Ureter (tissue), 1 donor: Measurements from ENCODE around the gene ENPEP. TPM values are rescaled to one million over a fixed set of nuclear protein-coding genes. Genes with fewer than 3 reads are reported as not detected.
"Not testable (repeated sequence)": the region's sequence is repeated elsewhere in the genome, so short reads cannot be mapped to it uniquely, and the experiment has no call there.

Source experiments
- DNase-seq: peaks from one replicate; pipeline ENCODE4 v3.0.0-alpha.2; 2020; ENCODE audit warnings: low spot score
- total RNA-seq: library from RNA; stranded (reverse); gene quantifications from one replicate; pipeline ENCODE4 v1.2.4, GENCODE V29; 2023
- donor health status: DM: yes; HTN: yes; CAD: no.

ENPEP gene
- total RNA-seq, 1 donor from 2014 or later = 3.9 TPM

DNA sequence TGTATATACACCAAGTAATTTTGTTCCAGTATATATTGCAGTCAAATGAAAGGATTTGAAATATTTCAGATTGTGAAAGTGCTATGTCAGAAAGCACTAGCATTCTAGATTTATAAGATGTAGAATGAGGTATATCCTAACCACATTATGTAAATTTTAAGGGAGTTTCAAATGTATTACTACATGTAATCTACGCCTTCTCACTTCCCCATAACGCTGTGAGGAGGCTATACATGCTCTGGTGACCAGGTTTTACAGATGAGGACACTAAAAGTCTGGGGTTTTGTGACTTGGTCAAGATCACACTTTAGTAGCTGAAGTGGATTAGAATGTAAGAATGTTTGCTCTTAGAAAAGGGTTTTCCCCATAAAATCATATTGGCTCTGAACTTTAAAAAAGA, 8.1 kb downstream of the ENPEP start:
- no peak for DNase-seq

DNA sequence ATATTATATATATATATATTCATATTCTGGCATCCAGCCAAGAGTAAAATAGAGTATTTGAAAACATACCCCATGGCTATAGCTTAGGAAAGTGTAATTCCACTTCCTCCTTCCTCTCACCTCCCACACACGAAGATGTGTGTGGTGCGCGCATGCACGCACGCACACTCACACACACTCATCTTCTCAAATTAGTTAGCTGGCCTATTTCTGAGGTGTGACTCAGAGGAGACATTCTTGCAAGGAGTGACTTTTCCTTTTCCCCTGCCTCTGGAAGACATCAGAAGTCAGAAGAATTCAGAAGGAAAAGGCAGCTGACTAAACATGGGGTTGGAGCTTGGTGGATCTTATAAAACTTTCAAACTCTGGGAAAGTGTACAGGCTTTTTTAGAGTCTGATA, 8.8 kb downstream of the ENPEP start:
- DNase-seq = no peak

DNA sequence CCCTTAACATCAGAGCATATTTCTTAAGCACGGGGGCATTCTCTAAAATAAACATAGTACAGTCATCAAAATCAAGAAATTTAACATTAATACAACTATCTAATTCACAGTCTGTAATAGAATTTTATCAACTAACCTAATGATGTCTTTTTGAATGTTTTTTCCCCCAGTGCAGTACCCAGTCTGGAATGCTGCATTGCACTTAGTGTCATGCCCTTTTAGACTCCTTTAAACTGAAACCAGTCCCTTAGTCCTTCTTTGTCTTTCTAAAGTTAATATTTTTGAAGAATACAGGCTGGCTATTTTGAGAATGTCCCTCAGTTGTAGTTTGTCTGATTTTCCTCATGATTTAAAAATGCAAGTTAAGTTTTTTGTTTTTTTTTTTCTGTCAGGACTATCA, 9.5 kb downstream of the ENPEP start:
- DNase-seq = no peak

DNA sequence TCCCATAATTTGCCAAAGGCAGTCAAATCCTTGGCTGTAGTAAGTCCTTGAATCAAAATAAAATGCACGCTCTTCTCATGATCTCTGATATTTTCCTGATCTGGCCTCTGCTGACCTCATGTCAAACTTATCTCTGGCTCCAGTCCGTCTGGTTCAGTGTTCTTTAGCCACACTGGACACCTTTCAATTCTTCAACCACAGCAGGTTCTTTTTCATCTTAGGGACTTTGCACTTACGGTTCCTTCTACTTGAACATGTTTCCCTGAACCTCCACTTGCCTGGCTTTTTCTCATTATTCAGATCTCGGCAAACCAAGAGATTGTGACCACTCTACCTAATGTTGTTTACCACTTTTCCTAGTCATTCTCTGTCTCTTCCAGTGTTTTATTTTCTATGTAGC, 10.3 kb downstream of the ENPEP start:
- DNase-seq = no peak

DNA sequence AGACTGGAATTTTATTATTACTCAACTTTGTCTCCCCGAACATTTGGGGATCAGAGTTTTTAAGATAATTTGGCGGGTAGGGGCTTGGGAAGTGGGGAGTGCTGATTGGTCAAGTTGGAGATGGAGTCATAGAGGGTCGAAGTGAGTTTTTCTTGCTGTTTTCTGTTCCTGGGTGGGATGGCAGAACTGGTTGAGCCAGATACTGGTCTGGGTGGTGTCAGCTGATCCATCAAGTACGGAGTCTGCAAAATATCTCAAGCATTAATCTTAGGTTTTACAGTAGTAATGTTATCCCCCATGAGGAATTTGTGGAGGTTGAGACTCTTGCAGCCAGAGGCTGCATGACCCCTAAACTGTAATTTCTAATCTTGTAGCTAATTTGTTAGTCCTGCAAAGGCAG, 10.9 kb downstream of the ENPEP start:
- not testable (repeated sequence) for DNase-seq

DNA sequence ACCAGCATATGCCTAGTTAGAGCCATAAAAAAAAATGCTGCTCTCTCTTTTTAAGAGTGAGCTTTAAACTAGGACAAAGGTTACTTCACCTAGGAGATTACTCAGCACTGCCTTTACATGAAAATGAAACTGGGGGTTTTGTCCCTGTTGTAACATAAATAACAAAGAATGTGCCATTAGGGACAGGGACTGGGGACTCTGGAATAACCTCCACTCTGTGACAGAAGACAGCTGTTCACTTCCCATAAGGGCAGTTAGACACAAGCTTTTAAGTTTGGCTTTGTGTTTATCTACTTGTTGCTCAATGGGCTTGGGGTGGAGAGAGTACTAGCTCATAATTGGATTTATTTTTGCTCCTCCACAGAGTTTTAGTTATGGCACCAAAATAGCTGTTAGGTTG, 11.9 kb downstream of the ENPEP start:
- no peak for DNase-seq

DNA sequence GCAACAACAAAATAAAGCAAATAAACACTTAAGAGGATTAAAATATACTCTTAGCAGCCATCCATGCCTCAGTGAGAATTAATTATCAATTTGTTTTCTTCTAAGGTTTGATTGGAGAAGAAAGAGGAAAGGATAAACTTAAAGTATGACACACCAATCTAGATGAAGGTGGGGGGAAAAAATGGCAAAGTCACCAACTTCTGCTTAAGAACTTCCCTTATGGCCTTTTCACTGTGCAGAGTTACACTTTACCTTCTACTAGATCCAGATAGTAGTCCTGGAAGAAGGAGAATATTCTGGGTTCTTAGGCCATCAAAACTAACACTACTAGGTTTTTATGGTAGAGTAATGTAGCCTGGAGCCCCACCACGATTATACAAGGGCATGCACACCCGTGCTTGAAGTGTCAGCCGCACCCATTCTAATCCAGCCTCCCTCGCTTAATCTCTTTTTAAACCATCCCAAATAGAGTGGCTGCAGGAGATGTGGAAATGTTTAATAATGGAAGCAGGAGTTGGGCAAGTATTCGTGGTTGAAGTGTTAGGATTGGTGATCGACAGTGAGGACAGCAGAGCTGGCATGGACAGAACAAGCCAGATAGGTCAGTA, 14.1 kb downstream of the ENPEP start:
- no peak for DNase-seq

DNA sequence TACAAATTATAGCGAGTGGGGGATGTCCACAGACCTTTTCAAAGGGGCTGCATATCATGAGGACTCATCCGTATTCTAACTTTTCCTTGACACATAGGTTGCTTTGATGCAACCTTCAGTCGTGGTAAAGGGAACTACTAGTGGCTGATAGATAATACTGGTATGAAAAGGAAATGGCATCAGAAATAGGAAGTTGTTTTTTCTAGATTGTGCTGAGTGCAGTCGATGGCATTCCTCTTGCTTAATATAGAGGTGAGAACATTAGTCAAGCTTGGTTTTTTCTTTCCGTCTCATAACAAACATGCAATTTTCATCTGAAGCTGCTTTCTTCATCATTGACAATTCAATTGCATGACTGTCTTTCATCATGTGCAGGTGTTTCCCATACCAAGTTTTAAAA, 16.6 kb downstream of the ENPEP start:
- DNase-seq = no peak

DNA sequence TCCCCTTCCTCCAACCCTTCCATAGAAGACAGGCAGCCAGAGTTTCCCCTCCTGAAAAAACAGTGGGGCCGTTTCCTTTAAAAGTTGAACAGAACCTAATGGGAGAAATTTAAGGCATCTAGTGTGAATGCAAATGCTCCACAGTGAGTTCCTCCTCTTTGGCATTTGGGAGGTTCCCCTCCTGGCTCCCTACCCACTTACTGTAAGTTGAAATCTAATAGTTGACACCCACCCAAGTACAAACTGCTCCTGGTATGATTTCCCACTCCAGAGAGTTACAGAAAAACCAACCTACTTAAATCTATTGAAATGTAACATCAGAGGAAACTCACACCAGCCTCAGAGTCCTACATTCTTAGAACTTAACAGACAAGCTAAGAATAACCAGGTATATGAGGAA, 17.6 kb downstream of the ENPEP start:
- no peak for DNase-seq

DNA sequence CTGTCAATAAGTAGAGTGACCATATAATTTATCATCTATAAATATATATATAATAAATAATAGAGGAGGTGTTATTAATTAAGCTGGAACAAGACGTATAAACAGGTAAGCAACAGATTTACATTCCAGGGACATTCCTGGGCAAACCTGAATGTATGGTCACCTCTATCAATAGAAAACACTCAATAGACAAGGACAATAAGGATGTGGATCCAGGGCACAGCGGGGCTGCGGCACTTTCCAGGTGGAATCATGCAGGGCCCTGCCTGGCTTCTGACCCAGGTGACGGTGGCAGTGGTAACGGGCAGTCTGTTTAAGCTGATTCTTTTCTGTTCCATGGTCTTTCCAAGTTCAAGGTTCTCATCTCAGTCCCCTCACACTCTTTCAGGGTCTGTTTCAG, 22.5 kb downstream of the ENPEP start:
- no peak for DNase-seq

DNA sequence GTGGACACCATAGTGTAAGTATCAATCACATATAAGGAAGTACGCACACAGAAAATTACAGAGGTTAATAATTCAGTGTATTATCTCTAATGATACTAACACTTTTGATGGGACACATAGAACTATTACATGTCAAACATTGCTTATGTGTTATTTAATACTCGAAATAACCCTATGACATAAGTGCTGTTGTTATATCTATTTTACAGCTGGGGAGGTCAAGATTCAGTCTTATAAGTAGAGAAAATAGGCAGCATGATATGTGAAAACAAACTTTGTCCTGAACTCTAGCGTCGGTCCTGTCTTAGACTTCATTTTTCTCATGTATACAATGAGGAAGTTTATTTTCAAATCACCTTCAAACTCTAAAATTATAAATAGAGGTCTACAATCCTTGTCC, 23.2 kb downstream of the ENPEP start:
- no peak for DNase-seq

DNA sequence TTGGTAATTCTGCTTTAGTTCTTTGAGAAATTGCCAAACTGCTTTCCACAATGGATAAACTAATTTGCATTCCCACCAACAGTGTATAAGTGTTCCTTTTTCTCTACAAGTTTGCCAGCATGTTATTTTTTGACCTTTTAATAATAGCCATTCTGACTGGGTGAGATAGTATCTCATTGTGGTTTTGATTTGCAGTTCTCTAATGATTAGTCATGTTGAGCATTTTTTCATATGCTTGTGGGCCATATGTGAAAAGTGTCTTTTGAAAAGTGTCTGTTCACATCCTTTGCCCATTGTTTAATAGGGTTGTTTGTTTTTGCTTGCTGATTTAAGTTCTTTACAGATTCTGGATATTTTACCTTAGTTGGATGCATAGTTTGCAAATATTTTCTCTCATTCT, 25.9 kb downstream of the ENPEP start:
- no peak for DNase-seq

DNA sequence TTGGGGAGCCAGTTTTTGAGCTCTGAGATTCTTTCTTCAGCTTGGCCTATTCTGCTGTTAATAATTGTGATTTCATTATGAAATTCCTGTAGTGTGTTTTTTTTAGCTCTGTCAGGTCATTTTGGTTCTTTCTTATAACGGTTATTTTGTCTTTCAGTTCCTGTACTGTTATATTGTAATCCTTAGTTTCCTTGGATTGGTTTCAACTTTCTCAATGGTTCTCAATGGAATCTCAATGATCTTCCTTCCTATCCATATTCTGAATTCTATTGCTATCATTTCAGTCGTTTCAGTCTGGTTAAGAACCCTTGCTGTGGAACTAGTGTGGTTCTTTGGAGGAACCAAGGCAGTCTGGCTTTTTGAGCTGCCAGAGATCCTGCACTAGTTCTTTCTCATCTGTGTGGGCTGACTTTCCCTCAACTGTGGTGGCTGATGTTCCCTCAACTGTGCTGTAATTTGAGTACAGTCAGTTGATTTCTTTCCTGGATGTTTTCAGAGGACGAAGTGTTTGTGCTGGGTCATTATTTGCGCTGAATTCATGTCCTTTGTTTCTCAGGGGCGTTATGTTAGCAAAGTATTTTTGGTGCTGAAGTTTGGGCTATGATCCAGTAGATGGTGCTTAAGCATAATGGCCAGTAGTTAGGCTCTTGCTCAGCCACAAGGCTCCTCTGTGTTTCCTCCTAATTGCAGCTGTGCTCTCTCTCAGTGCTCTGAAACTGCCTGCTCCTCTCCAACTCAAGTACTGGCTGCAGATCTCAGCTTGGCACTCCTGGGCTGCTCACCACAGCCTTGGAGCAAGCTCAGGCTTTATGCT, 27.5 kb downstream of the ENPEP start:
- no peak for DNase-seq

DNA sequence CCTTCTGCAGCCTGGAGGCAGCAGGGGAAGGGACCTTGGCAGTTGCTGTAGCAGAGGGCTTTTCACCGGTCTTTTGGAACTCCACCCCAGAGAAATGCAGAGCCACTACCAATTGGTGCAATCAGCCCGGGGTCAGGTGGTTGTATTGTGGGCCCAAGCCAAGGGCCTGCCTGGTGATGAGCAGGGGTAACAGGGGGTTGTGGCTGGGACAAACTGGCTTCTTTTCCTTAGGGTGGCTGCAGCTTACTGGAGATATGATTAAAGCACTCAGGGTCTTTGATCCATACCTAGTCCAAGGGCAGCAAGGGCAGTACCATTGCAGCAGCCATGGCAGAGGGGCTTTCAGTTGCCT, 28.1 kb downstream of the ENPEP start:
- DNase-seq = no peak

DNA sequence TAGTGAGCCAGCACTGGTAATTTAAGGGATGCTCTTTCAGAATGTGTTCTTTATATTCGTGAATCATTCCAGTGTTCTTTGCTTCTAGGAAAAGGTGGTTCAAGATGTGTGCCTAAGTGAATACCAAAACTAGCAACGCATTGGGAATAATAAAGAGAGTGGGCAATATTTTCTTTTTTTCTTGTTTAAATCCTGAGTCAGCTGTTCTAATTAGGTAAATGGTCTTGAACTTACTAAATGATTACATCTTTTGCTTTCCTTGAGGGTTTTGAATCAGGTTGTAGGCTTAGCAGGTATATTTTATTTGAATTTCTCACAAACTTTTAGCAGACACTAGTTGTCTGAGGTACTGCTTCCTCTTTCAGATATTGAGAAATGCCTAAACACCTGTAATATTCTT, 29.5 kb downstream of the ENPEP start:
- DNase-seq = no peak

DNA sequence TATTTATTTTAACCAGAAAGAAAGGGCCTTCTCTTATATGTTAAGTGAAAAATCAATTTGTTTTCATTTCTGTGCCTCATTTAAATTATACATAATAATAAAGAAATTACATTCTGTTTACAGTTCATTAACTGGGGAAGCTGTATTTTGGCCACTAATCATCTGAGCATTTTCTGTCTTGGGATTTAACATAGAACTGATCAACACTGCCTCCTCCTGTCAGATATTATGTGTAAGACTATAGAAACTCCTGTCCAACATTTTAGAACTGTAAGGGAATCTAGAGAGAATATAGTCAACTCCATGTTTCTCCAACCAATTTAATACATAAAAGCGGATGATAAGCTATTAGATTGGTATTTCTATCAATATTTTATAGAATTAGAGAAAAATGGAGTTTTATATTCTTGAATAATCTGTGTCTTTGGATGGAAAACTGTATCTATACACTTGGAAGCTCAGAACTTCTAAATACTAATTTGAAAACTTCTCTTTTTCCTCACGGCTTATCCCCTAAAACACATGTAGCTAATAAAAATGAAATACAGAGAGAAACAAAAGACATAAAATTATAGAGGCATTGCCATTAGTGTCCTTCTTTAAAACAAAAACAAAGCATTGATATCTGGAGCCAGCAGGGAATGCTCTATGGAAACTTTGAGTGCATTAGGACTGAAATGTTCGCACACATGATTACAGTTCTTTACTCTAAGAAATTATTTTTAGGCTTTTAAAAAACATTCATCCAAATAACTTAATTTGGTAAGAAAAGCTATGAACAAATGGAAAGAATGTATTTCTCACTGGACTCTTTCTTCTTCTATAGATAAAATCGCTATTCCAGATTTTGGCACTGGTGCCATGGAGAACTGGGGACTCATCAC, 33.1 kb downstream of the ENPEP start:
- no peak for DNase-seq

DNA sequence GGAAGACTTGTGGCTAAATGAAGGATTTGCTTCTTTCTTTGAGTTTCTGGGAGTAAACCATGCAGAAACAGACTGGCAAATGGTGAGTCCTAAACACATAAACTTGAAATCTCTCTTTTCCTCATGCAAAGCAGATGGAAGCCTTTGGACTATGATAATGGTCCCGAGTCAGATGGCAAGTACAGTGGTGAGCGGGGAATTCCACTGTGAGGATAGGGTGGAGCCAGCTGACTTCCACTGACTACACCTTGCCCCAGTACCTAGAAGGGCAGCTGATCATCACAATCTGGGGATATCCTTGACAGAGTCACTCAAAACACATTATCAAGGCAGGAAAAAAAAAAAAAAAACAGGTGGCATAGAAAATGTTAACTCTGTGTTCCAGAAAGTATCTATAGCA, 34.3 kb downstream of the ENPEP start:
- DNase-seq = no peak

DNA sequence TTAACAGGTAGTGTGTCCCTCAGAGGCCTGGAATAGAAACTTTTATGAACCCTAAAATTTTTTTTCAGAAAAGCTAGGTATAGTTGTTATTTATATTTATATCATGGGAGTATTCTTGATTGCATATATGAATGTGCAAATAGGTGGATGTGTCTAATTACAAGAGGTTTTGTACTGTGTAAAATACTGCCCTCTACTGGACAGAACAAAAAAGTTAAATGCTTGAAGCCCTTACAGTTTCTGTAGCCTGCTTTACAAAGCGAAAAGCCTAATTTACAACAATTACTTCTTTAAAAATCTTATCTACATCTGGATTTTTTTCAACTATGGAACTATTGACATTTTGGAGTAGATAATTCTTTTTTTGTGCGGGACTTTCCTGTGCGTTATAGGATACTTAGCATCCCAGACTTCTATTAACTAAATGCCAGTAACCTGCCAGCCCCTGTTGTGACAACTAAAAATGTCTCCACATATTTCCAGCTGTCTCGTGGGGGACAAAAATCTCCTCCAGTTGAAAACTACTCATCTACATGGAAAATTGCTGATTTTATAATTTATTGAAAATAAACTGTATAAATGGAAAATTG, 35.1 kb downstream of the ENPEP start:
- DNase-seq = no peak

DNA sequence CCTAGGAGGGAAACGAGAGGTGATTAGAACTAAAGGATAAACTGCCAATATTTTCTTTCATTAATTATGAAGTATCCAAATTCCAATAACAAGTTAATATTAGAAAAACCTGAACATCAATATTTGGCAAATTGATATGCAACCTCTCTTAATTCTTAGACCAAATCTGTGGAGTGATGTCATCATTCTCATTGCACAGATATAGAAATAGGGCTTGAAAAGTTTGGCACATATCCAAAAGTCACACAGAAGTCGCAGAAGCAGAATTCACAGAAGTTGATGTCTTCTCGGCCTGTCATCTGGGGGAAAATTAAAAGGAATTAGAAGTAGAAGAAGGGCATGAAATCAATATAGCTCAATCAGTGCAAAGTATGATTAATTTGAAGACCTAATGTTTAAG, 36.9 kb downstream of the ENPEP start:
- no peak for DNase-seq

DNA sequence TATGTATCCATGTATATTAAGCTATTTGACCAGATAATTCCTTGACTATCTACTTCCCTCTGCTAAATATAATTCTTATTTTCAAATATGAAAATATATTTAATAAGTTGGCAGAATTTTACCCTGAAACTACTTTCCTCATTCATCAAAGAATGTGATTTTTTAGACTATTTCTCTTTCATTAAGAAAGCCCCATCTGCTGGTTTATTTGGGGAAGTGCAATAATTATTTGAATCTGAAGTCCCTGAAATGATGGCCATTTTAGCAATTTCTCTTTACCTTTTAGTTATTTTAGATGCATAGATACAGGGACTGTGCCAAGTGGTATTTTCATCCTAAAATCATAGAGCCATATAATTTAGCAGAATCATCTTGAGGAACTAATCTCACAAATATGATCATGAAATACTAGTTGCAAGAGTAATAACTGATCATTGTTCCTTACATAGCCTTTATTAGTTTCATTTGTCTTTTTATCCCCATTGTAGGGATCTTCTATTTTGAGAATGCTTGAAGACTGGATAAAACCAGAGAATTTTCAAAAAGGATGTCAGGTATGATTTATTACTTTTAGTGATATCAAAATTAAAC, 39.0 kb downstream of the ENPEP start:
- no peak for DNase-seq

DNA sequence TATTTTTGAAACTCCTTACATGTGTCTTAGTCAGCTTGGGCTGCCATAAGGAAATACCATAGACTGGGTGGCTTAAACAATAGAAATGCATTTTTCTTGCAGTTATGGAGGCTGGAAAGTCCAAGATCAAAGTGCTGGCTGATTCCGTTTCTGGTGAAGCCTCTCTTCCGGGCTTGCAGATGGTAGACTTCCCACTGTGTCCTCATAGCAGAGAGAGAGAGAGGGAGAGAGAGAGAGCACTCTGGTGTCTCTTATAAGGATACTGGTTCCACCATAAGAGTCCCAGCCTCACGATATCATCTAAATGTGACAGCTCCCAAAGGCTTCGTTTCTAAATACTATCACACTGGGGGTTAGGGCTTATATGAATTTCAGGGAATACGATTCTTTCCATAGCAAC, 39.7 kb downstream of the ENPEP start:
- no peak for DNase-seq
